Measurements from ENCODE around the gene COG8.

GRCh38 chr16:69371564-69371963, 32.2 kb upstream of the COG8 start:
- no peak for TF ChIP-seq POLR2A (IDR thresholded peaks at IDR 0.05; ENCODE audit: low read length)
- no peak for TF ChIP-seq GATA1 (IDR thresholded peaks at IDR 0.05; ENCODE audit: low read depth, low read length)

All from erythroblast (primary cell).